HEK293 (cell line): ENCODE measurements around the gene SMCR8.

Experiments used
- CTCF ChIA-PET: fragments of 350-600 bp; formaldehyde crosslinking; extraction: SDS; loops from one replicate; lab custom pipeline; 2021; ENCODE audit warnings: antibody characterized with exemption; lab: Yijun Ruan, JAX
- POLR2A ChIA-PET: fragments of 300-600 bp; formaldehyde crosslinking; extraction: SDS; loops from one replicate; lab custom pipeline; 2020; ENCODE audit warnings: antibody characterized with exemption, inconsistent platforms; lab: Yijun Ruan, JAX
- H3K27ac ChIP-seq: fragments of 200-500 bp; sonication (Bioruptor generic); 2 replicates; pipeline ENCODE4 v1.5.1; 2014; ENCODE audit warnings: low read depth, low read length, control low read depth, inconsistent platforms; ENCODE audit errors: extremely low read depth
- H3K36me3 ChIP-seq, 2 experiments: fragments of 200-500 bp in 1 of 2; sonication (Bioruptor generic) in 1 of 2; 1 replicate in 1 of 2; 2 replicates in 1 of 2; pipeline ENCODE4 v1.5.1; 2014 to 2017; ENCODE audit warnings: inconsistent platforms in 2 of 2, low read length in 2 of 2; ENCODE audit not compliant: control insufficient read depth in 2 of 2, insufficient read depth in 1 of 2
- H3K4me1 ChIP-seq: fragments of 200-500 bp; sonication (Bioruptor generic); 2 replicates; pipeline ENCODE4 v1.5.1; 2014; ENCODE audit warnings: mild to moderate bottlenecking, low read length, inconsistent platforms; ENCODE audit not compliant: control insufficient read depth, insufficient read depth
- H3K4me3 ChIP-seq: 2 replicates; pipeline ENCODE4 v1.5.1; 2011; ENCODE audit warnings: low read depth, mild to moderate bottlenecking, control low read depth, low read length, moderate library complexity
- H3K9me3 ChIP-seq: fragments of 200-500 bp; sonication (Bioruptor generic); 2 replicates; pipeline ENCODE4 v1.5.1; 2014; ENCODE audit warnings: low read depth, low read length, inconsistent platforms; ENCODE audit not compliant: control insufficient read depth, insufficient read depth
- EGR2 ChIP-seq: fragments of 450-650 bp; formaldehyde crosslinking; IDR thresholded peaks from 2 replicates; pipeline ENCODE4 v1.5.1; 2016; ENCODE audit warnings: low read depth, missing biosample characterization, missing genetic modification characterization
- GLIS2 ChIP-seq: fragments of 450-650 bp; formaldehyde crosslinking; IDR thresholded peaks from 2 replicates; pipeline ENCODE4 v1.5.1; 2016; ENCODE audit warnings: missing biosample characterization, missing genetic modification characterization
- MZF1 ChIP-seq: fragments of 450-650 bp; formaldehyde crosslinking; IDR thresholded peaks from 2 replicates; pipeline ENCODE4 v1.5.1; 2017; ENCODE audit warnings: missing biosample characterization, missing genetic modification characterization, borderline replicate concordance
- PRDM10 ChIP-seq: fragments of 450-650 bp; formaldehyde crosslinking; IDR thresholded peaks from 2 replicates; pipeline ENCODE4 v1.5.1; 2016; ENCODE audit warnings: missing biosample characterization, missing genetic modification characterization
- YY1 ChIP-seq: fragments of 450-650 bp; formaldehyde crosslinking; IDR thresholded peaks from 2 replicates; pipeline ENCODE4 v1.5.1; 2018; ENCODE audit warnings: missing biosample characterization, missing genetic modification characterization
- ZBTB44 ChIP-seq: fragments of 450-650 bp; IDR thresholded peaks from 2 replicates; pipeline ENCODE4 v1.5.1; 2018; ENCODE audit warnings: missing biosample characterization, mild to moderate bottlenecking, missing genetic modification characterization
- ZFHX2 ChIP-seq: fragments of 450-650 bp; formaldehyde crosslinking; conservative IDR thresholded peaks from 2 replicates; pipeline ENCODE4 v1.5.1; 2016; ENCODE audit warnings: missing biosample characterization, missing genetic modification characterization
- ZNF146 ChIP-seq: fragments of 450-650 bp; formaldehyde crosslinking; IDR thresholded peaks from 2 replicates; pipeline ENCODE4 v1.5.1; 2016; ENCODE audit warnings: missing biosample characterization, missing genetic modification characterization
- ZNF214 ChIP-seq: fragments of 450-650 bp; formaldehyde crosslinking; IDR thresholded peaks from 2 replicates; pipeline ENCODE4 v1.5.1; 2017; ENCODE audit warnings: missing biosample characterization, mild to moderate bottlenecking, missing genetic modification characterization, borderline replicate concordance
- ZNF350 ChIP-seq: fragments of 450-650 bp; formaldehyde crosslinking; IDR thresholded peaks from 2 replicates; pipeline ENCODE4 v1.5.0; 2017; ENCODE audit warnings: missing biosample characterization, mild to moderate bottlenecking, missing genetic modification characterization
- ZNF692 ChIP-seq: fragments of 450-650 bp; formaldehyde crosslinking; IDR thresholded peaks from 2 replicates; pipeline ENCODE4 v1.5.1; 2016; ENCODE audit warnings: missing biosample characterization, missing genetic modification characterization
- ZSCAN16 ChIP-seq: fragments of 450-650 bp; formaldehyde crosslinking; IDR thresholded peaks from 2 replicates; pipeline ENCODE4 v1.5.1; 2016; ENCODE audit warnings: missing biosample characterization, missing genetic modification characterization
- TF ChIP-seq, protein P1 (sequence below): fragments of 450-650 bp; formaldehyde crosslinking; IDR thresholded peaks from 2 replicates; pipeline ENCODE4 v1.5.1; 2016; ENCODE audit warnings: missing biosample characterization, missing genetic modification characterization

Gene SMCR8

DNA sequence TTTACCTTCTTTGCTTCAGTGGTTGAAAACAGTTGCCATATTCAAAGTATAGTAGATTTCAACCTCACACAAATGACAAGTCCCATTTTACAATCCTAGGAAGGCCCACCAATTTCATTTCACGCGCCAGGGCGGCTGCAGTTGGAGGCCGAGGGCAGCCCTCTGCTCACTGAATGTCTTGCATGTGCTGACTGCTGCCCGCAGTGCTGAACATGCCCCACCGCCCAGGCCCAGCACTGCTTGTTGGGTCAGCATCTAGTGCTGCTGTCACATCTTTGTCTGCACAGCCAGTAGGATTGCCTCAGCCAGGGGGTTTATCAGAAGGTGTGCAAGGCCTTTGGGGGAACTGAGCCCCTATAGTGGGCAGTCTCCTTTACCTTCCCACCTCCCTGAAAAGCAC, 11.5 kb downstream of the SMCR8 start:
- H3K36me3 ChIP-seq, result peaks cover 15 to 97% of the 10 kb centered on the region in 2 experiments
- CTCF ChIA-PET, result no interaction called here
- TF ChIP-seq, protein P1, sequence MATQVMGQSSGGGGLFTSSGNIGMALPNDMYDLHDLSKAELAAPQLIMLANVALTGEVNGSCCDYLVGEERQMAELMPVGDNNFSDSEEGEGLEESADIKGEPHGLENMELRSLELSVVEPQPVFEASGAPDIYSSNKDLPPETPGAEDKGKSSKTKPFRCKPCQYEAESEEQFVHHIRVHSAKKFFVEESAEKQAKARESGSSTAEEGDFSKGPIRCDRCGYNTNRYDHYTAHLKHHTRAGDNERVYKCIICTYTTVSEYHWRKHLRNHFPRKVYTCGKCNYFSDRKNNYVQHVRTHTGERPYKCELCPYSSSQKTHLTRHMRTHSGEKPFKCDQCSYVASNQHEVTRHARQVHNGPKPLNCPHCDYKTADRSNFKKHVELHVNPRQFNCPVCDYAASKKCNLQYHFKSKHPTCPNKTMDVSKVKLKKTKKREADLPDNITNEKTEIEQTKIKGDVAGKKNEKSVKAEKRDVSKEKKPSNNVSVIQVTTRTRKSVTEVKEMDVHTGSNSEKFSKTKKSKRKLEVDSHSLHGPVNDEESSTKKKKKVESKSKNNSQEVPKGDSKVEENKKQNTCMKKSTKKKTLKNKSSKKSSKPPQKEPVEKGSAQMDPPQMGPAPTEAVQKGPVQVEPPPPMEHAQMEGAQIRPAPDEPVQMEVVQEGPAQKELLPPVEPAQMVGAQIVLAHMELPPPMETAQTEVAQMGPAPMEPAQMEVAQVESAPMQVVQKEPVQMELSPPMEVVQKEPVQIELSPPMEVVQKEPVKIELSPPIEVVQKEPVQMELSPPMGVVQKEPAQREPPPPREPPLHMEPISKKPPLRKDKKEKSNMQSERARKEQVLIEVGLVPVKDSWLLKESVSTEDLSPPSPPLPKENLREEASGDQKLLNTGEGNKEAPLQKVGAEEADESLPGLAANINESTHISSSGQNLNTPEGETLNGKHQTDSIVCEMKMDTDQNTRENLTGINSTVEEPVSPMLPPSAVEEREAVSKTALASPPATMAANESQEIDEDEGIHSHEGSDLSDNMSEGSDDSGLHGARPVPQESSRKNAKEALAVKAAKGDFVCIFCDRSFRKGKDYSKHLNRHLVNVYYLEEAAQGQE, result 0 out of 2 replicates have a peak, but pooled peaks have one; percentile 16
- TF ChIP-seq ZNF146, result no peak
- TF ChIP-seq, all 188 proteins: peak for 1
- Histone ChIP-seq H3K9me3 (no peaks in the 10 kb centered on the region), H3K4me3 (no peak overlapping the region), H3K4me1 (no peaks in the 10 kb centered on the region), H3K27ac (peak overlapping the region; percentile 41; the same call in 1 of the 2 replicates)
- POLR2A ChIA-PET, result interaction anchor here (1.1 kb wide), 1 partner anchor 12 kb away, joined by 3 read pairs; the partner anchor contains the start of genes SMCR8 and TOP3A

- POLR2A ChIA-PET, result interaction anchor here (1.6 kb wide), 1 partner anchor 12 kb away, joined by 8 read pairs; the partner anchor contains the start of genes SMCR8 and TOP3A
- CTCF ChIA-PET, result no interaction called here
- Histone ChIP-seq H3K4me3 (no peak overlapping the region), H3K27ac (no peak overlapping the region), H3K36me3 (peaks cover 13 to 97% of the 10 kb centered on the region in 2 experiments), H3K4me1 (no peaks in the 10 kb centered on the region), H3K9me3 (no peaks in the 10 kb centered on the region)
- TF ChIP-seq EGR2 (tag by site-specific recombination) (0 out of 2 replicates have a peak, but pooled peaks have one; percentile 25), ZFHX2 (peak; percentile 26; the same call in 1 of the 2 replicates), YY1 (no peak)
Measured at GRCh38 chr17:18327093-18327492, 12.0 kb downstream of the SMCR8 start.

DNA sequence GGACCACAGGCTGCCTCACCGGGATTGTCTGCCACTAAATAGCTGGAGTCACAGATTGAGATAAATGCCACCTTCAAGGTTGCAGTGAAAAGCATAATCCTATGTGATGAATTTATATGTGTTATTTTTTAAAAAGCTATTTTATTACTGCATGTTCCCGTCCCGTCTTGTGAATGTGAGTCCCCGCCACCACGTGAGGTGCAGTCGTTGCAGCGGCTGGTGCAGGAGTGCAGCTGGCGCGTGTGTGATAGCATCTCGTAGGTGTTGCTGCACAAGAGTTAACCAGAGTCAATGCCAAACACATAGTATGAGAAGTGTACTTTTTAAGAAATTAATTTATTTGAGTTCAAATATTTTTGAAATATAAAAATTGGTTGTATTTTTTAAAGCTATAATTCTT, 12.5 kb downstream of the SMCR8 start:
- H3K27ac ChIP-seq, result no peak overlapping the region
- TF ChIP-seq GLIS2 (tag by site-specific recombination), result no peak
- peak; percentile 65 for TF ChIP-seq ZBTB44 (tag by site-specific recombination)
- ChIA-PET CTCF (interaction anchor here (0.7 to 1.1 kb wide), 2 partner anchors 79 to 532 kb away, joined by 3 read pairs; no protein-coding TSS in a partner anchor), POLR2A (interaction anchor here (1.6 kb wide), 1 partner anchor 13 kb away, joined by 8 read pairs; the partner anchor contains the start of genes SMCR8 and TOP3A)
- H3K4me1 ChIP-seq, result no peaks in the 10 kb centered on the region
- H3K36me3 ChIP-seq, result peaks cover 13 to 97% of the 10 kb centered on the region in 2 experiments
- no peaks in the 10 kb centered on the region for H3K9me3 ChIP-seq
- no peak overlapping the region for H3K4me3 ChIP-seq

DNA sequence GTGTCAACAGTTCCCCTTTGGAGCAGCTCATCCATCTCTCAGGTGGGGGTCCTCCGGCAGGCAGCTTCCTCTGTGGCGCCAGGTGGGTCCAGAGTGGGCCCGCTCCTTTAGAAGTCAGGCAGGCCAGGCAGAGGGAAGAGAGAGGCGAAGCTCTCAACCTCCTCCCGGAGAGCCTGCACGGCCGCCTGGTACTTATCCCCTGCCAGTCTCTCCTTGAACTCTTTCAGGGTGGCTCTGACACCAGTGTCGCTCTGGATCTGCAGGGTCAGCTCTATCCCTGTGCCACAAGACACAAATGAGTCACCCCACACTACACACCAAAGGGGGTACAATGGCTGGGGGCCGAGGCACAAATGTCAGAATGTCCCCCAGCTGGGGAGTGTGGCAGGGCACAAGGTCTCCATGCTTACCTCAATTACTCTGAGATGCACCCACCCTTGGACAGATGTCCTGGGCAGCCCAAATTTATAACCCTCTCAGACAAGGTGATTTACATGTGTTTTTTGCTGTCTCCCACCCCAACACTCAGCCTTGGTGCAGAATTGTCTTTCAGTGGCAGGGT, 13.6 kb downstream of the SMCR8 start:
- Histone ChIP-seq H3K27ac (no peak overlapping the region), H3K9me3 (no peaks in the 10 kb centered on the region), H3K4me1 (no peaks in the 10 kb centered on the region), H3K4me3 (no peak overlapping the region), H3K36me3 (peaks cover 13 to 92% of the 10 kb centered on the region in 2 experiments)
- CTCF ChIA-PET, result interaction anchor here (0.7 to 1.1 kb wide), 2 partner anchors 80 to 179 kb away, joined by 3 read pairs; no protein-coding TSS in a partner anchor
- POLR2A ChIA-PET, result interaction anchor here (0.6 to 1.6 kb wide), 2 partner anchors 14 to 70 kb away, joined by 5 to 8 read pairs; partner anchors contain the start of genes SMCR8 and TOP3A
- TF ChIP-seq ZNF214 (tag by site-specific recombination) (no peak), ZSCAN16 (tag by site-specific recombination) (no peak), ZBTB44 (tag by site-specific recombination) (no peak), MZF1 (tag by site-specific recombination) (no peak), PRDM10 (no peak), ZNF692 (no peak), ZNF350 (tag by site-specific recombination) (no peak)
